ENCODE measurements around the gene RAP1B. TPM values are rescaled to one million over a fixed set of nuclear protein-coding genes. Genes with fewer than 3 reads are reported as not detected.

RAP1B gene
- total RNA-seq, 1 donor, result 155 TPM

DNA sequence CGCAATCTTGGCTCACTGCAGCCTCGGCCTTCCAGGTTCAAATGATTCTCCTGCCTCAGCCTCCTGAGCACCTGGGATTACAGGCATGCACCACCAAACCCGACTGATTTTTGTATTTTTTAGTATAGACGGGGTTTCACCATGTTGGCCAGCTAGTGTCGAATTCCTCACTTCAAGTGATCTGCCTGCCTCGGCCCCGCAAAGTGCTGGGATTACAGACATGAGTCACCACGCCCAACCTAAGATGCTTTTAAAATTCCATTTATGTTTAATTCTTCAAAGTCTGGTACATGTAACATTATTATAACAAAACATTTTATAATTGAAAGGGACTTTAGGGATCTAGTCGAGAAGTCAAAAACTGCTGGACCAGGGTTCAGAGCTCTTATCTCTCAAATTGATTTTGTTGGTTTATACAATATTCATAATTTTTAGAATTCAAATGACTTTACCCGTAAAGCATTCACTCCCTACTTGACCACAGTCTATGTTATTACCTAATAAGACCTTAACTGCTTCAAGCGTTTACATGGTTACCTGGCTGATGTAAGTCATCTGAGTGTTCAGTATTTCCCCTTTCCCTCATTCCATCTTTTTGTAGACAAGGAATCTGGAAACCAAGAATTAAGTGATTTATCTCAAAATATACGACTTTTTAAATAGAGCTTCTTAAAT is 28.2 kb downstream of the RAP1B start:
- DNase-seq (ENCODE audit: low read depth), result no peak
- H3K4me3 ChIP-seq (ENCODE audit: low read depth, low read length), result no peak overlapping the region
- TF ChIP-seq, protein P1, sequence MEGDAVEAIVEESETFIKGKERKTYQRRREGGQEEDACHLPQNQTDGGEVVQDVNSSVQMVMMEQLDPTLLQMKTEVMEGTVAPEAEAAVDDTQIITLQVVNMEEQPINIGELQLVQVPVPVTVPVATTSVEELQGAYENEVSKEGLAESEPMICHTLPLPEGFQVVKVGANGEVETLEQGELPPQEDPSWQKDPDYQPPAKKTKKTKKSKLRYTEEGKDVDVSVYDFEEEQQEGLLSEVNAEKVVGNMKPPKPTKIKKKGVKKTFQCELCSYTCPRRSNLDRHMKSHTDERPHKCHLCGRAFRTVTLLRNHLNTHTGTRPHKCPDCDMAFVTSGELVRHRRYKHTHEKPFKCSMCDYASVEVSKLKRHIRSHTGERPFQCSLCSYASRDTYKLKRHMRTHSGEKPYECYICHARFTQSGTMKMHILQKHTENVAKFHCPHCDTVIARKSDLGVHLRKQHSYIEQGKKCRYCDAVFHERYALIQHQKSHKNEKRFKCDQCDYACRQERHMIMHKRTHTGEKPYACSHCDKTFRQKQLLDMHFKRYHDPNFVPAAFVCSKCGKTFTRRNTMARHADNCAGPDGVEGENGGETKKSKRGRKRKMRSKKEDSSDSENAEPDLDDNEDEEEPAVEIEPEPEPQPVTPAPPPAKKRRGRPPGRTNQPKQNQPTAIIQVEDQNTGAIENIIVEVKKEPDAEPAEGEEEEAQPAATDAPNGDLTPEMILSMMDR (IDR thresholded peaks at IDR 0.05; ENCODE audit: insufficient read depth, low read depth, low read length), result no peak

DNA sequence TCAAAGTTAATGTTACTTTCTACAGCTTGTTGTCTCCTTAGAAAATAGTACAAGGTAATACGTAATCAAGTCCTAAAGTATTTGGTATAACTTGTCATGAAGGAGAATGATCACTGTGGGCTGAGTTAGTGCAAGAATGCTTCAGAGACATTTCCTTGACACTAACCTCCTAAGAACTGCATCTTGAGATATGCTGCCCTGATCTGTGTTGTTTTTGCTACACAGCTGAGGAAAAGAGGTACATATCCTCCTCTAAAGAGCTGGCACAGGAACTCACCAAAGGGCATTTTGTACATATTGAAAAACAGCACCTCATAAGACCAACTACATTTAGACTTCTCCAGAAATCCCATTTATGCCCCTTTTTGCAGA is 28.7 kb downstream of the RAP1B start:
- H3K4me3 ChIP-seq (ENCODE audit: low read depth, low read length), result no peak overlapping the region
- TF ChIP-seq, protein P1 (IDR thresholded peaks at IDR 0.05; ENCODE audit: insufficient read depth, low read depth, low read length), result no peak
- DNase-seq (ENCODE audit: low read depth), result no peak

DNA sequence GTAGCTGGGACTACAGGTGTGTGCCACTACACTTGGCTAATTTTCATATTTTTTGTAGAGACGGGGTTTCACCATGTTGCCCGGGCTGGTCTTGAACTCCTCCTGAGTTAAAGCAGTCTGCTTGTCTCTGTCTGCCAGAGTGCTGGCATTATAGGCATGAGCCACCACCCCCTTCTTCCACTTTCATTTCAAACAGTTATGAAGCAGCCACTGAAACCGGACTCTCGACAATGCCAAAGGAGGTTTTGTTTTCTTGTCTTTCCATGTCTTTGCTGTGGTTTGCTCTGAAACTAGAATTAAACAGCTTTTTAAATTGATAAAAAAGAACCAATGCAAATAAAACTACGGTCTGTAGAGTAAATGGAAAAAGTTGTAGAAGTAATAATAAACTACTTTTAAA is 30.4 kb downstream of the RAP1B start:
- TF ChIP-seq, protein P1 (IDR thresholded peaks at IDR 0.05; ENCODE audit: insufficient read depth, low read depth, low read length), result no peak
- no peak overlapping the region for H3K4me3 ChIP-seq (ENCODE audit: low read depth, low read length)
- no peak for DNase-seq (ENCODE audit: low read depth)

DNA sequence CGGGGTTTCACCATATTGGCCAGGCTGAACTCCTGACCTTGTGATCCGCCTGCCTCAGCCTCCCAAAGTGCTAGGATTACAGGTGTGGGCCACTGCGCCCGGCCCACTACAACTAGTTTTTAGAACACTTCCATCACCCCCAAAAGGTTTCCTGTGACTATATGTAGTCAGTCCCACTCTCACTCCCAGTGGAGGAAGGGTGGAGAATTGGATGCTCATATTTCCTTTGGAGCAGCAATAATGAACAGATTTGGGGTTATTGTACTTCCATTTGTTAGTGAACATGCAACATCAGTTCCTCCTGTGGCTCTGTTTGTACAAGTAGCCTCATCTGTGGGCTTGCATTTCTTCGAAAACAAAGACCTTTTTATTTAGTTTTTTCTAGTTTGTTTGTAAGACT is 35.8 kb downstream of the RAP1B start:
- TF ChIP-seq, protein P1 (IDR thresholded peaks at IDR 0.05; ENCODE audit: insufficient read depth, low read depth, low read length), result no peak
- no peak for DNase-seq (ENCODE audit: low read depth)
- no peak overlapping the region for H3K4me3 ChIP-seq (ENCODE audit: low read depth, low read length)

DNA sequence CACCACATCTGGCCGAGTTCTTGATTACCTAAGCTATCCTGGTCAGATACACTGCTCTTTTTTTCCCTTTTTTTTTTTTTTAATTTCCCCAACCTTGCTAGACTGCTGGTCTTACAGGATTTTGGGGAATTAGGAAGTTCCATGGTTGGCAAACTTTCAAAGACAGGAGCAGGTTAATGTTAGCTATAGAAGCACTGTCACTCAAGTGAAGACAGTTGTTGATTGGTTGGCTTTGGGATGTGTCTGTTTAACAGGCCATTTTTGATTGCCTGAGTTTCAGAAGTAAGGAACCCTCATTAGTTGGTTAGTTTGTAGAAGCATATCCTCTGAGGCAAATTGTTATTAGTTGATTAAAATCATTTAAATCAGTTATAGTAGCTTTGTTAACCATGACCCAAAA is 36.8 kb downstream of the RAP1B start:
- DNase-seq (ENCODE audit: low read depth), result no peak
- TF ChIP-seq, protein P1 (IDR thresholded peaks at IDR 0.05; ENCODE audit: insufficient read depth, low read depth, low read length), result no peak
- no peak overlapping the region for H3K4me3 ChIP-seq (ENCODE audit: low read depth, low read length)

DNA sequence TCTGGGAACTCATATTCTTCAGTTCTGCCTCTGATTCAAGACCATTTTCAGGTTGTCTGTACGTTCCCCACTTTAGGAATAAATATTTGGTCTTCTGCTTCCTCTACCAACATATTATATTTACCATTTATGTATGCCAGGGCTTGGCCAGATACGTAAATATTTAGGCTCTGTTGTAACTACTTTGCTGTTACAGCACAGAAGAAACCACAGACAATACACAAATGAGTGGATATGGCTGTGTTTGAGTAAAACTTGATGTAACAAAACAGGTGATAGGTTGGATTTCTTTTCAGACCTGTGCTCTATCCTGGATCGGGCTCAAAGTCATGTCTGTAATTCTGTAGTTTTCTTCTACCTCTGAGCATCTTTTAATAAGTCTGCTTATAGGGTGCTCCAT is 37.5 kb downstream of the RAP1B start:
- no peak overlapping the region for H3K4me3 ChIP-seq (ENCODE audit: low read depth, low read length)
- TF ChIP-seq, protein P1 (IDR thresholded peaks at IDR 0.05; ENCODE audit: insufficient read depth, low read depth, low read length), result no peak
- DNase-seq (ENCODE audit: low read depth), result peak; percentile 55

DNA sequence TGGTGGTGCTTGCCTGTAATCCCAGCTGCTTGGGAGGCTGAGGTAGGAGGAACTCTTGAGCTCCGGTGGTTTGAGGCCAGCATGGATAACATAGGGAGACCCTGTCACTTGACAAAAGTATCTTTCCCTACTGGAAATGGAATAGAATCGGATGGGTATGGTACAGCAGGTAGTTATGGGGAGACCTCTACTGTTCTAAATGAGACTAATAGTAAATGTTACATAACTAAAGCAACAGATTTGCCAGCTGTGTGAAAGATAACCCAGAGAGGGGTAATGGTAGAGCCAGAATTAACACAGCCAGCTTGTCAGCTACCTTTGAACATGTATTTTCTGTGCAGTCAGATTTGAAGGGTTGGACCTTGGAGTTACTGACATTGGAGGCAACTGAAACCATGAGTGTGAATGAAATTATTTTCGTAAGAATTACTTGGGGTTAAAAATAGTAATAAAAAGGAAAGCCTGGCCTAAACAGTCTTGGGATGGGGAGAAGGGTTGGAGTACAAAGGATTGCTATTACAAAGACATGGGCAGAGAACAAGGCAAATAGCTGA is 54.4 kb downstream of the RAP1B start:
- TF ChIP-seq, protein P1 (IDR thresholded peaks at IDR 0.05; ENCODE audit: insufficient read depth, low read depth, low read length), result no peak
- no peak overlapping the region for H3K4me3 ChIP-seq (ENCODE audit: low read depth, low read length)
- no peak for DNase-seq (ENCODE audit: low read depth)
